ENCODE results near the gene FXYD1.

- TF ChIP-seq, protein P1, sequence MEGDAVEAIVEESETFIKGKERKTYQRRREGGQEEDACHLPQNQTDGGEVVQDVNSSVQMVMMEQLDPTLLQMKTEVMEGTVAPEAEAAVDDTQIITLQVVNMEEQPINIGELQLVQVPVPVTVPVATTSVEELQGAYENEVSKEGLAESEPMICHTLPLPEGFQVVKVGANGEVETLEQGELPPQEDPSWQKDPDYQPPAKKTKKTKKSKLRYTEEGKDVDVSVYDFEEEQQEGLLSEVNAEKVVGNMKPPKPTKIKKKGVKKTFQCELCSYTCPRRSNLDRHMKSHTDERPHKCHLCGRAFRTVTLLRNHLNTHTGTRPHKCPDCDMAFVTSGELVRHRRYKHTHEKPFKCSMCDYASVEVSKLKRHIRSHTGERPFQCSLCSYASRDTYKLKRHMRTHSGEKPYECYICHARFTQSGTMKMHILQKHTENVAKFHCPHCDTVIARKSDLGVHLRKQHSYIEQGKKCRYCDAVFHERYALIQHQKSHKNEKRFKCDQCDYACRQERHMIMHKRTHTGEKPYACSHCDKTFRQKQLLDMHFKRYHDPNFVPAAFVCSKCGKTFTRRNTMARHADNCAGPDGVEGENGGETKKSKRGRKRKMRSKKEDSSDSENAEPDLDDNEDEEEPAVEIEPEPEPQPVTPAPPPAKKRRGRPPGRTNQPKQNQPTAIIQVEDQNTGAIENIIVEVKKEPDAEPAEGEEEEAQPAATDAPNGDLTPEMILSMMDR (IDR thresholded peaks at IDR 0.05), result peak; percentile 83 to 87 (median 84)
- no peak for TF ChIP-seq POLR2A (IDR thresholded peaks at IDR 0.05)
Measured at GRCh38 chr19:35135389-35135909, 3.2 kb upstream of the FXYD1 start.

Measured in testis (tissue), 2 donors.